GM19328 (cell line): ENCODE data around the gene ZGPAT.
A peak's percentile ranks its signal among the peaks of the same experiment; 100 is the strongest.
"Not testable (repeated sequence)": the region's sequence is repeated elsewhere in the genome, so short reads cannot be mapped to it uniquely, and the experiment has no call there.

Experiments used
- ATAC-seq: cut with Tn5 transposase; IDR thresholded peaks from one replicate; pipeline ENCODE4 v1.9.1; 2021; ENCODE audit warnings: mild to moderate bottlenecking, moderate library complexity; ENCODE audit not compliant: unreplicated experiment

The ZGPAT gene

DNA sequence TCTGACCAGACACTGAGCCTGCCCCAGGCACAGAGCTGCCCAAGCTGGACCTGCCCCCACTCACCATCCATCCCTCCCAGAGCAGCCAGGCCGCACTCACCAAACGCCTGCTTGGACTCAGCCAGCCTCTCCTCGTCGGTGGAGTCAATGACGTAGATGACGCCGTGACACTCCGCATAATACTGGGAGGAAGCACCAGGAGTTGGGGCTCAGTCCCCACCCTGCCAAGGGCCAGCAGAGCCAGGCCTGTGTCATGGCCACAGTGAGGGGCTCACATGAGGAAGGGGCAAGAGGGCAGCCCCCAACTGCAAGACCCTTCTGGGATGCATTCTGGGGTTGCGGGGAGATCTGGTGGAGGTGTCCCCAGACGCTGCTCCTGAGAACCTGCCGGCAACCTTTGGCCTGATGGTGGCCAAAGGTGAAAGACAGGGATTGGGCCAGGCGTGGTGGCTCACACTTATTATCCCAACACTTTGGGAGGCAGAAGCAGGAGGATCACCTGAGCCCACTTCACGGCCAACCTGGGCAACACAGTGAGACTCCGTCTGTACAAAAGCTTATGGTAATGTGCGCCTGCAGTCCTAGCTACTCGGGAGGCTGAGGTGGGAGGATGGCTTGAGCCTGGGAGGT lies 5.7 kb upstream of the ZGPAT start:
- ATAC-seq, result no peak

DNA sequence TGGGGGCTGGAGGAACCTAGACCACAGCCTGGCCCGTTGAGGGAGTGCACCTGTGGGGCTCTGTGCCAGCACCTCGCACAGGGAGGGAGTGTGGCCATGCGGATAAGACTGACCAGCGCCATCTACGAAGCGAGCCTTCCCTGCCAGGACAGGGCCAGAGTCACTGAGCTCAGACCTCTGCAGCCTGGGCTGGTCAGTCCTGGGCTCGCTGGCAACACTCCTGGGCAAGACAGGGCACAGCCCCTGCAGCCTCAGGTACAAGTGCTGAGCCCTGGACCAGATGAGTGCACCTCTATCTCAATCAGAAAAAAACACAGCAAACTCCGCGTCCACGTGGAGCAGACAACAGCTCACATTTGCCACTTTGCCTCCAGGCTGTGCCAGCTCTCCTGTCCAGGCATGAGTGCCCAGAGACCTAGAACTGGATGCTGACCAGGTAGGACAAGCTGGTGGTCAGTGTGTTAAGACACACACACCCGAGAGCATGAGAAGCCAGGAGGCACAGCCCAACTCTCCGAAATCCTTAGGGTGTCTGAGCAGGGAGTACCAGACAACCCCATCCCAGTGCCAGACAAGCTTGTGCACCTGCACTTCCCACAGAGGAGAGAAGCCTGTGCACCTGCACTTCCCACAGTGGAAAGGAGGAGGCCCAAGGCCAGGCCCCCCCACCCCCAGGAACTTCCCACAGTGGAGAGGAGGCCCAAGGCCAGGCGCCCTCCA lies 4.9 kb upstream of the ZGPAT start:
- ATAC-seq, result no peak

DNA sequence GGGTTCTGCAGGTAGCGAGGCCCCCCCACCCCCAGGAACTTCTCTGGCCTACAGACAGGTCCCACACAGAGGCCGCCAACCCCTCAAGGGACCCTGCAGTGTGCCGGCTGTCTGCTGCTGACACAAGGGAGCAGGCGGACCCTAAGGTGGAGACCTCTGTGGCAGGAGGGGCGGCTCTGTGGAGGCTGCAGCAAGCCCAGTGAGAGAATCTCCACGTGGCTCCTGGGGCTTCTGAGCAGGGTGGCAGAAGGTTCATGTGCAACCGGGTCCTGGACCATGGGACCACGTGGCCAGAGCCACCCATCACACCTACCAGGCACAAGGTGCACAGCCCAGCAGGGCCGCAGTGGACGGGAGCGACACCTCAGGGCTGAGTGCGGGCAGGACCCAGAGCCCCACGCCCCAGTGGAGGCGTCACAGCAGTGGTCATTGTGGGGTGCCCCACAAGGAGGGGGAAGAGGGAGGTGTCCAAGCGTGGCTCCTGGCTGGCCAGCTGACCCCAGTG lies 4.3 kb upstream of the ZGPAT start:
- no peak for ATAC-seq

DNA sequence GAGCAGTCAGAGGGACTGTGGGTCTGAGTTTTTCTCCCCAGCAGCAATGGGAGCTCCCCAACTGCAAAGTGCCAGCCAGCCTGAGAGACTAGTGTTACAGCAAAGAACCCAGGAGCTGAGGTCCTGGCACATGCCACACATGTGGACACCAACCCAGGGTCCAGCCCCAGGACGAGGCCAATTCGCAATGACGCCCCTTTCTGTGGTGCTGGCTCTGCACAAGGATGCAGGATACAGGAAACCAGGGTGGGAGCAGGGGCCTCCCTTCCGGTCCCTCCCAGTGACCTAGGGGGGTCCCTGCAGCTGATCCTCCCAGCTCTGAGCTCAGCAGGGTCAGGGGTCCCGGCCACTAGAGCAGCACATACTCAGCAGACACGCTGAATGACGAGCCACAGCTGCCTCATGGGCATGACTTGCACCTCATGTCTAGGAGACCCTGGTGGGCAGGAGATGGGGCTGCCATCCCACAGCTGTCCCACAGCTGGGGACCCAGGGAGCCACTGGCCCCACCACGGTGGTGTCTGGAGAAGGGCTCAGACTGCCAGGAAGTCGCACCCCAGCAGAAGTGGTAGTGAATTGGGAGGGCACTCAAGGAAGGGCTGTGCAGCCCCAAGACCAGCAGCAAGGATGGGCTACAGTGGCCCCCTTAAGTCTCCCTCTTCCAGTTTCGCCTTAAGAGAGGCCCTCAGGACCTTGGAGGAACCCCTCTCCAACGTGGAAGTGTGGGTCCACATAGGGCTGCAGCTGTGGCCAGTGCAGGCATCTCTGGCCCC lies 3.7 kb upstream of the ZGPAT start:
- ATAC-seq, result no peak

DNA sequence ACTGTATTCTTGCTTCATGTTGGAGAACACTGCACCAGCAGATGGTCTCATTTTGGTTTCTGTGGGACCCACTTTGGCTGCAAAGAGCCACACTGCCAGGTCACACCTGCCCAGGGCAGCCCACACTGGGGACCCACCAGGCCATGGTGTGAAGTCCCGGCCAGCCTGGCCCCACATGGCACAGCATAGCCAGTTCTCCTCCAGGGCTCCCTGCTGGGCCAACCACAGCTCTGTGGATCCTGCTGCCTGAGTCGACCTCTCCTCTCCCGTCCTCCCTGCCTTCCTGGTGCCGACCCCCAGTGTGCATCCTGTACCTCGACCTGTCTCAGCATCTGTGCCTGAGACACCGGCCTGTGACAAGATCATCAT lies 3.1 kb upstream of the ZGPAT start:
- no peak for ATAC-seq

DNA sequence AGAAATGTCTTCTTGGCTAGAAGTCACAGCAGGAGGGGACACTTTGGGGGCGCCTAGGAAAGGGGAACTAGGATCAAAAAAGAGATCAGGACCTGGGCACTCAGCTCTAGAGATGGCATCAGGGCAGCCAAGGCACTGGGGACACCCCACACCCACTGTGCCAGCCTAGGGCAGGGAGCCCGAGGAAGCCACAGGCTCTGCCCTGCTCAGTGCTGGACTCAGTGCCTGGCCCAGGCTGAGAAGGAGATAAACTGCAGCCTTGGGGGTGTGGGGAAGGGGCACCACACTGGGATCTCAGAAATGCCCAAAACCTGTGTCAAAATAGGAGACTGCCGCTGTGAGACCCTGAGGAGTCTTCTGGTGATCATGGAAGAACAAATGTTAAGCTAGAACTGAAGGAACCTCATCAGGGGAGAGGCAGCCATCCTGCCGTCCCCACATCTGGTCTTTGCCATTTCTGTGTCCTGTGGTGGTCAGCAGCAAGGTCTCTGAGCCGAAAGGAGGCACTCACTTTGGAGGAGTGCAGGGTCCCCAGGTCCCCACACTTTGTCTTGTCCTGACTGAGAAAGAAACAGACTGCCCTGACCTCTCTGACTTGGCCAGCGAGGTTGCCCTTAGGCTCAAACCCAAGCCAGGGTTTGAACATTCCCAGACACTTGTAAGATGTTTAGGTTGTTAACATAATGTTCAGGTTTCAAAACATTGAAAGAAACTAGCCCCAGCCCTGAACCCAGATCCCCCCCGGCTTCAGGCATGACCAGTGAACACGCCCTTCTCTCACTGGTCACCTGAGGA lies 2.4 kb upstream of the ZGPAT start:
- ATAC-seq, result no peak

DNA sequence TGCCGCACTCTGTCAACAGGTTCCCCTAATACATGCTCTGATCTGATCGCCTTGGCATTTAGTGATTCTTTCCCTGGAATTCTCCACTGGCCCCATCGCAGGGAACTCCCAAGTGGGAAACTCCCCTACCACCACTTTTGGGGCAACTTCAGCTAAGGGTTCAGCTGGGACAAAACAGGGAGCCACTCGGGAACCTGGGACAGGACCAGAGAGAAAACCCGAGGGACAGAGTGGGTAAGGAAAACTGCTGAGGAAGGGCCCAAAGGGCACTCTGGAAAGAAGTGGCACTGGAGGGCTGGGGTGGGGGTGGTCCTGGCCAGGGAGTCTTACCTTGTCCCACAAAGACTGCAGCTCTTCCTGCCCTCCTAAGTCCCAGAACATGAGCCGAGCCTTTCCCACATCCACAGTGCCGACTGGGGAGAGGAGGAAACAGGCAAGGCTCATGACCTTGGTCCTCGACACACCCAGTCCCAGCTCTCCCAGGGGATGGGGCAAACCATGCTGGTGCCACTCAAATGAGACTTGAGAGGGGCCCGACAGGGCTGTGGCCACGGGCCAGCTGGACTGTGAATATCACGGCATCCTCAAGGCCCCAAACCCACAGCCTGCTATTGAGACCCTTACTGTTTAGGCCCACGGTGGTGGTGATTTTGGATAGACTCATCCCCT lies 1.7 kb upstream of the ZGPAT start:
- ATAC-seq, result no peak

DNA sequence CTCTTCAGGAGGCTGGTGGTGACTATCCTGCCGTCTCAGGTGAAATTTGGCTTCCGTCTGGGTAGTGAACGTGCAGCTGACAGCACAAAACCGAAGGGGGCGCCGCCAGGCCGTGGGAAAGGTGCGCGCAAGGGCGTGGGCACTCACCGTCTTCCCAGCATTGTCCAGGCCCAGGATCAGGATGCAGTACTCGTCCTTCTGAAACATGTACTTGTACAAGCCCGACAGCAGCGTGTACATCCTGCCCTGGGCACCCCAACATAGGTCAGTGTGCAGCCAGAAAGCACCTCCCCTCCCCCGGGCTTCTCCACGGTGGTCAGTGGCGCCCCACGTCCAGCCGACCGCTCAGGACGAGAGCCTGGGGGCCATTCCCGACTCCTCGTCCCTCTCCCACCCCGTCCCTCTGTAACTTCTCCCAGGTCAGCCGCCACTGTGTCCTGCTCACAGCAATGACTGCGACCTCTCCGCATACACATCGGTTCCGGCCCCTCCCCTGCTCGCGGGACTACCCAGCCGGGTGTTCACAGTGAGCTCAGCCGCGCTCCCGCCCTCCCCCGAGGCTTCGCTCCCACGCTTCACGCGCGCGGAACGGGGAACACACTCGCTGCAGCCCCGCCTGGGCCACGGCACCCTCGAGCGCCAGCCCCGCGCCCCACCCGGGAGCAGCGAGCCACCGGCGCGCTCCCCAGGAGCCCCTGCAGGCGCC lies 834 bp upstream of the ZGPAT start:
- no peak for ATAC-seq

DNA sequence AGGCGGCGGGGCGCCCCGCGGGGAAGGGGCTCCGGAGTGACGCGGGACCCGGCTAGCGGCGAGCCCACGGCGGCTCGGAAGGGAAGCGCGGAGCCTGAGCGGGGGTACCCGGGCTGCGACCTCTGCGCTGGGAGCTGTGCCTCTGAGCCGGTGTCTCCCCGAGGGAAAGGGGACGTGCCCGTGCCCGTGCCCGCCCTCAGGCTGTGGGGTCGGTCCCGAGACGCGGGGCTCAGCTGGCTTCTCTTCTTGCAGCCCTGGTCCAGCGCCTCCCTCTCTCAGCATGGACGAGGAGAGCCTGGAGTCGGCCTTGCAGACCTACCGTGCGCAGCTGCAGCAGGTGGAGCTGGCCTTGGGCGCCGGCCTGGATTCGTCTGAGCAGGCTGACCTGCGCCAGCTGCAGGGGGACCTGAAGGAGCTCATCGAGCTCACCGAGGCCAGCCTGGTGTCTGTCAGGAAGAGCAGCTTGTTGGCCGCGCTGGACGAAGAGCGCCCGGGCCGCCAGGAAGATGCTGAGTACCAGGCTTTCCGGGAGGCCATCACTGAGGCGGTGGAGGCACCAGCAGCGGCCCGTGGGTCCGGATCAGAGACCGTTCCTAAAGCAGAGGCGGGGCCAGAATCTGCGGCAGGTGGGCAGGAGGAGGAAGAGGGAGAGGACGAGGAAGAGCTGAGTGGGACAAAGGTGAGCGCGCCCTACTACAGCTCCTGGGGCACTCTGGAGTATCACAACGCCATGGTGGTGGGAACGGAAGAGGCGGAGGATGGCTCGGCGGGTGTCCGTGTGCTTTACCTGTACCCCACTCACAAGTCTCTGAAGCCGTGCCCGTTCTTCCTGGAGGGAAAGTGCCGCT lies 686 bp downstream of the ZGPAT start:
- peak; percentile 7 for ATAC-seq

DNA sequence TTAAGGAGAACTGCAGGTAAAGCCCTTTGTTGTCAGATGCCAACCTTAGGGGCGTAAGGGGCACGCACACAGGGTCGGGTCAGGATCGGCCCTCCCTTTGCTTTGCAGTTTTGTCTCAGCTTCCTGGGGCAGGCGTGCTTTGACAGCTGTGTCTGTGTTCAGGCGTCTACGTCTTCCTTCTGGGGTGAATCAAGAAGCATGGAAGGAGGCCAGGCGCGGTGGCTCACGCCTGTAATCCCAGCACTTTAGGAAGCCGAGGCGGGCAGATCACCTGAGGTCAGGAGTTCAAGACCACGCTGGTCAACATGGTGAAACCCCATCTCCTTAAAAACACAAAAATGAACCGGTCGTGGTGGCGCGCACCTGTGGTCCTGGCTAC lies 1.3 kb downstream of the ZGPAT start:
- ATAC-seq, result no peak

DNA sequence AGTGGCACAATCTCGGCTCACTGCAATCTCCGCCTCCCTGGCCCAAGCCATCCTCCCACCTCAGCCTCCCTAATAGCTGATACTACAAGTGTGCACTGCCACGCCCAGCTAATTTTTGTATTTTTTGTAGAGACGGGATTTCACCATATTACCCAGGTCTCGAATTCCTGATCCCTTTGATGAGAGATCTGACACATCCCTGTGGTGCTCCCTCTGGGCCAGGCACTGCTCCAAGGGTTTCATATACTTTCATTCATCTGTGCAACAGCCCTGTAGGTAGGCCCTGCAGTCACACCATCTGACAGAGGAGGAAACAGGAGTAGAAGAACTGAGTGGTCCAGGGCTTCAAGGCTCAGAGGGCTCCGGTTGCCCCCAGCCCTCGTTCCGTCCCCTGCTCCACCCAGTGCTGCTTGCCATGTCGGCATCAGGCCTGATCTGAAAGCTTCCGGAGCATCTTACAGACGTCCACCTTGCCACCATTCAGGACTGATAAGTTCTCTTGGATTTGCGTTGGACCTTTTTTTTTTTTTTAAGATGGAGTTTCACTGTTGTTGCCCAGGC lies 3.3 kb downstream of the ZGPAT start:
- ATAC-seq, result no peak

DNA sequence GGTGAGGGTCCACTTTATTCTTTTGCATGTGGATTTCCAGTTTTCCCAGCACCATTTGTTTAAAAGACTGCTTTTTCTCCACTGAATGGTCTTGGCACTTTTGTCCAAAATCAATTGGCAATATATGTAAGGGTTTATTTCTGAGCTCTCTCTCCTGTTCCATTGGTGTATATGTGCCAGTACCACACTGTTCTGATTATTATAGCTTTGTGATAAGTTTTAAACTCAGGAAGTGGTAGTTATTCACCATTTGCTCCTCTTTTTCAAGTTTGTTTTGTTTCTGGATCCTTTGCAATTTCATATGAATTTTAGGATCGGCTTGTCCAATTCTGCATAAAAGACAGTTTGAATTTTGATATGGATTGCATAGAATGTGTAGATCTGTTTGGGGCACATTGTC lies 4.4 kb downstream of the ZGPAT start:
- no peak for ATAC-seq

DNA sequence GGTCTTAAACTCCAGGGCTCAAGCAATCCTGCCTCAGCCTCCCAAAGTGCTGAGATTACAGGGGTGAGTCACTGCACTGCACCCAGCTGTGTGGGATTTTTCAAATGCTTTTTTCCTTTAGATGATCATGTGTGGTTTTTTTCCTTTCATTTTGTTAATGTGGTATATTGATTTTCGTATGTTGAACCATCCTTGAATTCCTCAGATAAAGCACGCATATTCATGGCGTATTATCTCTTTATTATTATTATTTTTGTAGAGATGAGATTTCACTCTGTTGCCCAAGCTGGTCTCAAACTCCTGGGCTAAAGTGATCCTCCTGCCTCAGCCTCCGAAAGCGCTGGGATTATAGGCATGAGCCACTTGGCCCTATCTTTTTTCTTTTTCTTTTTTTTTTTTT lies 7.0 kb downstream of the ZGPAT start:
- no peak for ATAC-seq

DNA sequence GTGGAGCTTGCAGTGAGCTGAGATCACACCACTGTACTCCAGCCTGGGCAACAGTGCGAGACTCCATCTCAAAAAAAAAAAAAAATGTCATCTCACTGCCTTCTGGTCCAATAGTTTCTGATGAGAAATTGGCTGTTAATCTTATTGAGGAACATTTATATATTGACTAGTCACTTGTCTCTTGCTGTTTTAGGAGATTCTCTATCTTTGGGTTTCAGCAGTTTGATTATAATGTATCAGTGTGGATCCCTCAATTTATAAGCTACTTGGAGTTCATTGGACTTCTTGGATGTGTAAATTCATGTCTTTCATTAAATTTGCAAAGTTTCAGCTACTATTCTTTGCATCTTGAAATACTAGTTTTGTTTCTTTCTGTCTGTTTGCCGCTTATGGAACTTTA lies 11.2 kb downstream of the ZGPAT start:
- ATAC-seq, result no peak

DNA sequence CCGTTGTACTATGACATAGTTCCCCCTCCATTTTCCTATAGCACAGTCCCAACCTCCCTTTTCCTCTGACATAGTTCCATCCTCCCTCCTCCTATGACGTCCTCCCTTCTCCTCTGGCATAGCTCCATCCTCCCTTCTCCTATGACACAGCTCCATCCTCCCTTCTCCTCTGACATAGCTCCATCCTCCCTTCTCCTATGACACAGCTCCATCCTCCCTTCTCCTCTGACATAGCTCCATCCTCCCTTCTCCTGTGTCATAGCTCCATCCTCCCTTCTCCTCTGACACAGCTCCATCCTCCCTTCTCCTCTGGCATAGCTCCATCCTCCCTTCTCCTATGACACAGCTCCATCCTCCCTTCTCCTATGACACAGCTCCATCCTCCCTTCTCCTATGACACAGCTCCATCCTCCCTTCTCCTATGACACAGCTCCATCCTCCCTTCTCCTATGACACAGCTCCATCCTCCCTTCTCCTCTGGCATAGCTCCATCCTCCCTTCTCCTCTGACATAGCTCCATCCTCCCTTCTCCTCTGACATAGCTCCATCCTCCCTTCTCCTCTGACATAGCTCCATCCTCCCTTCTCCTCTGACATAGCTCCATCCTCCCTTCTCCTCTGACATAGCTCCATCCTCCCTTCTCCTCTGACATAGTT lies 15.3 kb downstream of the ZGPAT start:
- ATAC-seq, result not testable (repeated sequence)

DNA sequence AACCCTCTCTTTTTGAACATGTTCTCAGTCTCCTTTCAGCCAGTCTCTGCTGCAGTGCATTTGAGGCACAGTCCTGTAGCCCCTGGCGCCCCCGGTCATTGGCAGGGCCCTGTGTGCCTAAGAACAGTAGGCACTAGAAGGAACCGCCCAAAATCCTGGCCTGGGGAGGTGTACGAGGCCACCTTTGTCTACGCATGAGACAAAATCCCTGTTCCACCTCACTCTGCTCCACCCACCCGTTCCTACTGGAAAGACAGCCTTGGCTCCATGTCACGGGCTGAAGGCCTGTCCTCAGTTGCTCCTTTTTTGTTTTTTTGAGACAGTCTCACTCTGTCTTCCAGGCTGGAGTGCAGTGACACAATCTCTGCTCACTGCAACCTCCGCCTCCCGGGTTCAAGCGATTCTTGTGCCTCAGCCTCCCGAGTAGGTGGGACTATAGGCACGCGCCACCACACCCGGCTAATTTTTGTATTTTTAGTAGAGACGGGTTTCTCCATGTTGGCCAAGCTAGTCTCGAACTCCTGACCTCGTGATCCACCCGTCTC lies 22.4 kb downstream of the ZGPAT start:
- ATAC-seq, result not testable (repeated sequence)

DNA sequence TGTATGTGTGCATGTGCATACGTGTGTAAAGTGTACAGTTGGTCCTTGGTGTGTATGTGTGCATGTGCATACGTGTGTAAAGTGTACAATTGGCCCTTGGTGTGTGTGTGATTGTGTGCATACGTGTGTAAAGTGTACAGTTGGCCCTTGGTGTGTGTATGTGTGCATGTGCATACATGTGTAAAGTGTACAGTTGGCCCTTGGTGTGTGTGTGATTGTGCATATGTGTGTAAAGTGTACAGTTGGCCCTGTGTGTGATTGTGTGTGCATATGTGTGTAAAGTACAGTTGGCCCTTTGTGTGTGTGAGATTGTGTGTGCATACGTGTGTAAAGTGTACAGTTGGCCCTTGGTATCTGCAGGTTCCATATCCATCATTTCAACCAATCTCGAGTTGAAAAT lies 23.6 kb downstream of the ZGPAT start:
- ATAC-seq, result no peak
